ENCODE data around the gene CENPF.

GRCh38 chr1:214683621-214684020 is 80.6 kb downstream of the CENPF start:
- TF ChIP-seq CTCF (IDR thresholded peaks at IDR 0.05) (no peak), EZH2 (IDR thresholded peaks at IDR 0.05) (no peak)
